ENCODE measurements around the gene PPFIBP1. TPM values are rescaled to one million over a fixed set of nuclear protein-coding genes. Genes with fewer than 3 reads are reported as not detected.

Gene PPFIBP1
- total and polyA plus RNA-seq, 2 of the 8 experiments (the other 6 are each of a cell fraction or from before 2014, with no cell fraction given) = 7.7 to 31.3 TPM

- TF ChIP-seq CTBP2 (IDR thresholded peaks at IDR 0.05; ENCODE audit: borderline replicate concordance, insufficient read depth, insufficient read length, low read length) (no peak), FOSL1 (IDR thresholded peaks at IDR 0.05; ENCODE audit: insufficient read depth, low read depth, low read length) (no peak), SP4 (IDR thresholded peaks at IDR 0.05; ENCODE audit: low read length) (no peak), BACH1 (IDR thresholded peaks at IDR 0.05; ENCODE audit: low read length) (no peak)
Measured at GRCh38 chr12:27555361-27555760, 31.4 kb downstream of the PPFIBP1 start (continued).

Data from H1 (cell line).